SK-N-MC (cell line): ENCODE data around the gene PRC1.
A peak's percentile ranks its signal among the peaks of the same experiment; 100 is the strongest.
"Not testable (repeated sequence)": the region's sequence is repeated elsewhere in the genome, so short reads cannot be mapped to it uniquely, and the experiment has no call there.

Source experiments
- DNase-seq: peaks from one replicate; pipeline ENCODE4 v3.0.0-alpha.2; 2011; ENCODE audit warnings: low read depth, low spot score
- H3K27ac ChIP-seq: fragments of 200-600 bp; sonication (generic); 2 replicates; pipeline ENCODE4 v1.5.1; 2016; ENCODE audit warnings: mixed run types
- H3K36me3 ChIP-seq: fragments of 200-600 bp; sonication (generic); 2 replicates; pipeline ENCODE4 v1.6.1; 2017; ENCODE audit warnings: antibody characterized with exemption, low read length, mixed read lengths; ENCODE audit not compliant: insufficient read depth
- H3K4me3 ChIP-seq: fragments of 200-600 bp; sonication (generic); 2 replicates; pipeline ENCODE4 v1.5.1; 2016
- H3K9ac ChIP-seq: fragments of 200-600 bp; sonication (generic); 2 replicates; pipeline ENCODE4 v1.8.0; 2017; ENCODE audit warnings: mixed run types, mixed read lengths; ENCODE audit not compliant: insufficient read length
- H3K9me3 ChIP-seq: fragments of 200-600 bp; sonication (generic); 2 replicates; pipeline ENCODE4 v1.6.1; 2017; ENCODE audit warnings: low read depth, mild to moderate bottlenecking, antibody characterized with exemption, low read length, moderate library complexity, mixed read lengths
- EZH2 ChIP-seq: fragments of 200-600 bp; sonication (generic); IDR thresholded peaks from one replicate; pipeline ENCODE4 v1.6.1; 2017; ENCODE audit warnings: antibody characterized with exemption
- FOXP2 ChIP-seq: optimal IDR thresholded peaks from 2 replicates; pipeline ENCODE3; 2011; ENCODE audit warnings: mild to moderate bottlenecking, moderate library complexity; ENCODE audit not compliant: insufficient read depth; ENCODE audit errors: extremely low read length, control extremely low read depth
- POLR2AphosphoS5 ChIP-seq: IDR thresholded peaks from 2 replicates; pipeline ENCODE4 v1.6.1; 2012; ENCODE audit warnings: mild to moderate bottlenecking, low read depth, low read length, borderline replicate concordance

Gene PRC1

DNA sequence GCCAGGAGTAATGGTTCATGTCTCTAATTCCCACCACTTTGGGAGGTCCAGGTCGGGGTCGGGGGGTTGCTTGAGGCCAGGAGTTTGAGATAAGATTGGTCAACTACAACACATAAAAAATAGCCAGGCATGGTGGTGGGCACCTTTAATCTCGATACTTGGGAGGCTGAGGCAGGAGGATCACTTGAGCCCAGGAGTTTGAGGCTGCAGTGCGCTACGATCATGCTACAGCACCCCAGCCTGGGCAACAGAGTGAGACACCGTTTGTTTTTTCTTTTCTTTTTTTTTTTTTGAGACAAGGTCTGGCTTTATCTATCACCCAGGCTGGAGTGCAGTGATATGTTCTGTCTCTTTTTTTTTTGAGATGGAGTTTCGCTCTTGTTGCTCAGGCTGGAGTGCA lies 29.4 kb upstream of the PRC1 start:
- no peak for DNase-seq
- TF ChIP-seq EZH2: no peak
- no peak for TF ChIP-seq POLR2AphosphoS5
- TF ChIP-seq FOXP2: no peak

GRCh38 chr15:91022832-91023129 lies 28.4 kb upstream of the PRC1 start:
- H3K9ac ChIP-seq: peak overlapping the region; percentile 94
- no peaks in the 10 kb centered on the region for H3K9me3 ChIP-seq
- DNase-seq: peak; percentile 3
- H3K4me3 ChIP-seq: peak overlapping the region; percentile 96
- peak overlapping the region; percentile 70; the same call in 1 of the 2 replicates for H3K27ac ChIP-seq
- H3K36me3 ChIP-seq: no peaks in the 10 kb centered on the region
- TF ChIP-seq EZH2: no peak
- TF ChIP-seq FOXP2: no peak
- TF ChIP-seq POLR2AphosphoS5: no peak

More for the DNA sequence above, 29.4 kb upstream of the PRC1 start:
- H3K27ac ChIP-seq: no peak overlapping the region
- no peak overlapping the region for H3K4me3 ChIP-seq
- H3K9me3 ChIP-seq: no peaks in the 10 kb centered on the region
- no peak overlapping the region for H3K9ac ChIP-seq
- no peaks in the 10 kb centered on the region for H3K36me3 ChIP-seq

DNA sequence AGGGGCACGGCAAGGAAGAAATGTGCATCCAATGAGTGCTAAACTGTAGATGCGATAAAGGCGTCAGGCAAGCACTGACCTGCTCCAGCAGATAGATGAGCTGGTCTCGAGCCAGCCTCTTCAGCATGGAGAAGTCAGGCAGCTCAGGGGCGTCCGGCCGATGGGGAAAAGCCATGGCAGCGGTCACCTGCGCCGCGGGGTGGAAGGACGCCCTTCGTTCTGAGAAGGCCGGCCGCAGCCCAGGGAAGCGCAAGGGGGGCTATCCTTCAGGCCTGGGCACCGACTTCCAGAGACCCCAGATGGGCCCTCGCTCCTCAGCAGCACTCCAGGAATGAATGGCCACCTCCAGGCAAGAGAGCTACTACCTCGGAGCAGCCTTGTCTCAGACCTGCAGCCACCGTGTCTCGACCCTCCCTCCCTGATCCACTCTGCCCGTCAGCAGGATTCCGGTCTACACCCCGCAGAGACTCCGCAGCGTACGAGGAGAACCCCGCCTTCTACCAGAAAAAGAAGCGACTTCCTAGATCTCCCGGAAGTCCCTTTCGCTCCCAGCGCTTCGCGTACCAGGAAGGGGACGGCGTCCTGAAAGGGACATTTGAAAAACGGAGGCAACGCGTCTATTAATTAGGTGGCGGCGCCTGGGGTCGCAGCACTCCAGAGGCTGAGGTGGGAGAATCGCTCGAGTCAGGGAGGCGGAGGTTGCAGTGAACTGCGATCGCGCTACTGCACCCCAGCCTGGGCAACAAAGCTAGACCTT lies 27.9 kb upstream of the PRC1 start, which contains the start of gene VPS33B:
Gene VPS33B, minus strand, starts transcription at position 520 of the 757 bp plus-strand sequence. Its CDS starts 345 bp downstream, at position 175.
- H3K36me3 ChIP-seq: no peaks in the 10 kb centered on the region
- no peaks in the 10 kb centered on the region for H3K9me3 ChIP-seq
- TF ChIP-seq POLR2AphosphoS5 (peak; percentile 91), EZH2 (no peak), FOXP2 (no peak)
- DNase-seq: peak; percentile 64
- H3K9ac ChIP-seq: peak within 1 kb of the TSS; percentile 94
- peak within 1 kb of the TSS; percentile 96 for H3K4me3 ChIP-seq
- H3K27ac ChIP-seq: peak within 1 kb of the TSS; percentile 70; the same call in 1 of the 2 replicates

DNA sequence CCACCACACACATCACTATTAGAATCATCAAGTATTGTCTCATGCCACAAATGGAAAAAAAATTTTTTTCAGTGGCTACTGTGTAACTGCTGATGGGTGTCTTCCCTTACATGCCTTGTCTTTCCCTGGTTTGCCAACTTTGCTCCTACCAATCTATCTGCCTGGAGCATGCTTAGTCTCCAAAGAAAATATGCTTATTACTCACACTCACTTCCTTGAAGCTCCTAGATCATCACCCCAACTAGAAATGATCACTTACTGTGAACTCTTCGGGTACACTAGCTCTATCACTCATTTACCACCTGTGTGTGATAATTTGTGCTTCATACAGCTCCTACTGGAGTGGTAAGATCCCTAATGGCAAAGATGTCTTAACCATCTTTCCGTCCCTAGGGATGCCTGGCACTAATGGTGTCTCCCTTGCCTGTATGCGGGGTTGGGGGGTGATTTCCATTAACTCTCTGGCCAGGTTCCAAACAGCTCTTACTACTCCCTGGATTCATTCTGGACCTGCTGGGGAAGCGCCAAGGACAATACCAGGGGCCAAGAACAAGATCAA lies 27.3 kb upstream of the PRC1 start:
- Histone ChIP-seq H3K27ac (no peak overlapping the region), H3K4me3 (peak overlapping the region; percentile 96)

DNA sequence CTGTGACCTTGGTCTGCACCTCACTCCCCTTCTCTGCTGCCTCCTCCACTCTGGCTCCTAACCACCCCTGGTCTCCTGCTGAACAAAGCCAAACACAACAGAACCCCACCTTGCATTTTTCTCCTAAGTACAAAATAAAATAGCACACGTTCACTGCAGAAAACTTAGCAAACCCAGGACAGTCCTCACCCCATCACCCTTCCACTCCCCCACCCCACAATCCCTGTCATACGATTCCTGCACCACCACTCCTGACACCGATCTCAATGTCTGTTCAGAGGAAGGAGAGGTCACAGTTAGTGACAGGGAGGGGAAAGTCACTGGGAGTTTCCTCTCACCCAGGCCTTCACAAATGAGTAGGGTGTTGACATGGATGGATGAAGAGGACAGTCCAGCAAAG lies 23.8 kb upstream of the PRC1 start:
- no peak overlapping the region for H3K27ac ChIP-seq

More for the DNA sequence above, 27.3 kb upstream of the PRC1 start:
- TF ChIP-seq EZH2 (no peak), POLR2AphosphoS5 (no peak), FOXP2 (no peak)
- peaks cover 3% of the 10 kb centered on the region; the same call in 1 of the 2 replicates for H3K36me3 ChIP-seq
- no peaks in the 10 kb centered on the region for H3K9me3 ChIP-seq
- peak overlapping the region; percentile 94 for H3K9ac ChIP-seq
- no peak for DNase-seq

DNA sequence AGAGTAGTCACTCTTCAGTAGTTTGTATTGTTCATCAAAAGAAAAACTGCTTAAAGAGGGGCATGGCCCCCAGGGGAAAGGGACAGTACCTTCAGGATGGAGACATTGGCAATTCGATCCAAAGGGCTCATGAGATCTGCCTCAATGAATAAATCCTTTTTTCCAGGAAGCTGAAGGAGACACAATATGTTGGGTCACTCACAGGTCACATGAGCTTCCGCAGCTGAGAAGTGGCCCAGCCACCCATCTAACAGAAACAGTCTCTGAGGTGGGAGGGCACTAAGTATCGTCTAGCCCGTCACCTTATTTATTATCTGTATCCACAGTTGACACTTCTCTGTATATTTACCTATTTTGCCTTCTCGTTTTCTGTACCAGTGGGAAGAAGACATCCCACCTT lies 23.4 kb upstream of the PRC1 start:
- Histone ChIP-seq H3K36me3 (peaks cover 13% of the 10 kb centered on the region; the same call in 1 of the 2 replicates), H3K9ac (no peak overlapping the region), H3K4me3 (no peak overlapping the region), H3K27ac (no peak overlapping the region), H3K9me3 (no peaks in the 10 kb centered on the region)
- TF ChIP-seq POLR2AphosphoS5: no peak
- TF ChIP-seq FOXP2: no peak
- TF ChIP-seq EZH2: no peak
- no peak for DNase-seq

More for the DNA sequence above, 23.8 kb upstream of the PRC1 start:
- H3K9me3 ChIP-seq: no peaks in the 10 kb centered on the region
- H3K9ac ChIP-seq: no peak overlapping the region
- H3K36me3 ChIP-seq: peaks cover 13% of the 10 kb centered on the region; the same call in 1 of the 2 replicates
- no peak for DNase-seq
- H3K4me3 ChIP-seq: no peak overlapping the region
- TF ChIP-seq FOXP2: no peak
- TF ChIP-seq EZH2: no peak
- TF ChIP-seq POLR2AphosphoS5: no peak

DNA sequence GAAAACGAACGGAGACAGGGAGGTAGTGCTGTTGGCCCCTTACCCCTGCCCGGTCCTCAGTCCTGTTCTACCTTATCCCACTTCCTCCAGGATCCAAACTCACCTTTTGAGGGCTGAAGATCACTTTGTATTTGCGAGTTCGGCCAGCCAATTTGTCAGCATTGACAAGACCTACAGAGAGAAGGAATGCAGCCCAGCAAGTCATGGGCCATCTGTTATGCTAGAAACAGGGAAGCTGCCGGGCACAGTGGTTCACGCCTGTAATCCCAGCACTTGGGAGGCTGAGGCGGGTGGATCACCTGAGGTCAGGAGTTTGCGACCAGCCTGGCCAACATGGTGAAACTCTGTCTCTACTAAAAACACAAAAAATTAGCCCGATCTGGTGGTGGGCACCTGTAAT lies 19.4 kb upstream of the PRC1 start:
- H3K9ac ChIP-seq, H3K27ac ChIP-seq, DNase-seq, H3K9me3 ChIP-seq, H3K4me3 ChIP-seq: not testable (repeated sequence)
- peaks cover 17% of the 10 kb centered on the region; the same call in 1 of the 2 replicates for H3K36me3 ChIP-seq

- TF ChIP-seq FOXP2 (no peak), POLR2AphosphoS5 (no peak), EZH2 (no peak)
- DNase-seq: no peak
- Histone ChIP-seq H3K4me3 (no peak overlapping the region), H3K9ac (no peak overlapping the region), H3K27ac (no peak overlapping the region), H3K36me3 (peaks cover 33% of the 10 kb centered on the region; the same call in 1 of the 2 replicates), H3K9me3 (no peaks in the 10 kb centered on the region)
Measured at GRCh38 chr15:91007266-91007665, 12.9 kb upstream of the PRC1 start.

GRCh38 chr15:91001209-91001608 lies 6.9 kb upstream of the PRC1 start:
- TF ChIP-seq FOXP2: no peak
- no peak overlapping the region for H3K27ac ChIP-seq
- H3K9ac ChIP-seq: no peak overlapping the region
- no peak overlapping the region for H3K4me3 ChIP-seq
- no peak for DNase-seq
- peaks cover 57% of the 10 kb centered on the region for H3K36me3 ChIP-seq
- H3K9me3 ChIP-seq: no peaks in the 10 kb centered on the region
